ENCODE measurements around the gene SLC43A3.

- TF ChIP-seq EP300 (IDR thresholded peaks at IDR 0.05) (no peak), CTCF (IDR thresholded peaks at IDR 0.05) (no peak), POLR2A (IDR thresholded peaks at IDR 0.05) (no peak)
Measured at GRCh38 chr11:57463671-57464538, 37.0 kb upstream of the SLC43A3 start.

Data from gastroesophageal sphincter (tissue), 3 donors.